Stimulated activated CD8-positive, alpha-beta memory T cell treated with anti-CD3 and anti-CD28 coated beads, Interleukin-12 subunit alpha, Interleukin-12 subunit beta, amount 100 ng/mL, for 24 hours (primary cell): ENCODE measurements around the gene SLC12A8.
"Not testable (repeated sequence)": the region's sequence is repeated elsewhere in the genome, so short reads cannot be mapped to it uniquely, and the experiment has no call there.

Source experiments
- DNase-seq: peaks from one replicate; pipeline ENCODE4 v3.0.0-alpha.2; 2020; ENCODE audit errors: extremely low read depth

The SLC12A8 gene

DNA sequence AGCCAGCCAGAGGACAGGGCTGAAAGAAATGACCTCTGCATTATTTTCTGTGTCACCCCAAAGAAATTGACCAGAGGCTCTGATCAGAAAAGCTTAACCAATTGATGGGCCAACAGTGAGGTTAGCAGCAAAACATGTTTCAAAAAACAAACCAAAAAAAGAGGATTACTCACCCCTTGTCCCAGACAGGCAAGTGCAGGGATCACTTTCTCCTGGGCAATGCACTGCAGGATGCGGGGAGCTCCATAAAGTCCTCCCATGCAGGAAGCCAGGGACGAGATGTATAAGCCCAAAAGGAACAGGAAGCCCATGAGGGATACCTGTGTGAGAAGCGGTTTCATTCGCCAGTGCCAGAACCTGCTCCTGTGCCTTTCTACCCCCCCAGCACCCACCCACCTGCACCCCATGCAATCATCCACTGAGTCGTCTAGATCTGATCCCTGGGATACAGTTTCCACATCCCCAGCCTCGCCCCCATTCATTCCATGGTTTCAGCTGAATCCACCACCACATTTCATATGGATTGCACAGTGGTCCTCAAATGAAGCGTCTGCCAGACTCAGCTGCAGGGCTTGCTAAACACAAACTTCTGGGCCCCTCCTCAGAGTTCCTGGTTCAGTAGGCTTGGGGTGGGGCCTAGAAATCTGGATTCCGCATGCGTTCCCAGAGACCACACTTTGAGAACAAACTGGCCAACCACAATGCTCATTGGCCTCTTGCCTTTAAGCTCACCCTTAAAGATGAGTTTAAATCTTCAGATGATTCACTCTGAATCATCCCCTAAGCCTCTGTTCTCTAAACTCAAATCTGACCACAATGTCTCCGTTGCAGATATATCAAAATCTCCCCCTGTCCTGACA, 102.3 kb downstream of the SLC12A8 start:
- DNase-seq: no peak

DNA sequence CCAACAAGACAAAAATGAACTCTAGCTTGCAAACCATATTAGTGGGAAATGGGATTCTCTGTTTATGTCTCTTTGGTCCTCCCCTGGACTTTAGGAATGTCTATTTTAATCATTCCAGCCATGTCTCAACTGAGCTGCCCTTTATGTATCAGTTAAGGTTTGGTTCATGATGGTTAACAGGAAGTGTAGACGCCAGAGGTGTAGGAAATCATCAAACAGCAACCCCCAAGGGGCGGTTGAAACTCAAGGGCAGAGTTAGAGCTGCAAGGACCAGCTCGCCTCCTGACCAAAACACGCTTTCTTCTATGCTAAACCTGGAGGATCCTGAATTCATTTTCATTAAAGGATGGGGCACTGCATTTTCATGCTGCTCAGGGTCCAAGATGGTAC, 103.0 kb downstream of the SLC12A8 start:
- DNase-seq: no peak

DNA sequence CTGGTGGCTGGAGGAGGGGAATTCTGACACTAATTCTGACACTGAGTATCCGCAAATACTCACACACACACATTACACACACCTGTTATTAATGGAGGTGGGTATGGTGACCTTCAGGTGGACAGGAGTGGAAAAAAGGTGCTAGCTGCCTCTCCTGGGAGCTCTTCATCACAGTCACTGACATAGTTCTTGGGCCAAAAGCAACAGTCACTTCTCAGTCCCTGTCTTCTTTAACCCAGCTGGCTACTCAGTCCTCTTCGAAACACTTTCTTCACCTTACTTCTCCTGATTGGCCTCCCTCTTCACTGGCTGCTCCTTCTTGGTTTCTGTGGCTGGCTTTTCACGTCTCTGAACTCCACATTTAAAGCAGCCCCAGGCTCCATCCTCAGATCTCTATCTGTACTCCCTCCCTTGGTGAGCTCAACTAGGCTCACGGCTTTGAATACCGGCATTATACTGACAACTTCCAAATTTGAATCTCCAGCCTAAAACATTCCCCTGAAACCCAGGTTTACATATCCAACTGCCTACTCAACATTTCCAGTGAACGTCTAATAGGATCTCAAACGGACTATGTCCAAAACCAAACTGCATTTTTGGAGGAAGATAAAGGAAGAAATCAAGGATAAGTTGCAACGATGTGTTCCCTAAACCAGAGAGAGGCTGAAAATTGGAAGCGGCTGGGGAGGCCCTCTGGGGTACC, 103.6 kb downstream of the SLC12A8 start:
- no peak for DNase-seq

DNA sequence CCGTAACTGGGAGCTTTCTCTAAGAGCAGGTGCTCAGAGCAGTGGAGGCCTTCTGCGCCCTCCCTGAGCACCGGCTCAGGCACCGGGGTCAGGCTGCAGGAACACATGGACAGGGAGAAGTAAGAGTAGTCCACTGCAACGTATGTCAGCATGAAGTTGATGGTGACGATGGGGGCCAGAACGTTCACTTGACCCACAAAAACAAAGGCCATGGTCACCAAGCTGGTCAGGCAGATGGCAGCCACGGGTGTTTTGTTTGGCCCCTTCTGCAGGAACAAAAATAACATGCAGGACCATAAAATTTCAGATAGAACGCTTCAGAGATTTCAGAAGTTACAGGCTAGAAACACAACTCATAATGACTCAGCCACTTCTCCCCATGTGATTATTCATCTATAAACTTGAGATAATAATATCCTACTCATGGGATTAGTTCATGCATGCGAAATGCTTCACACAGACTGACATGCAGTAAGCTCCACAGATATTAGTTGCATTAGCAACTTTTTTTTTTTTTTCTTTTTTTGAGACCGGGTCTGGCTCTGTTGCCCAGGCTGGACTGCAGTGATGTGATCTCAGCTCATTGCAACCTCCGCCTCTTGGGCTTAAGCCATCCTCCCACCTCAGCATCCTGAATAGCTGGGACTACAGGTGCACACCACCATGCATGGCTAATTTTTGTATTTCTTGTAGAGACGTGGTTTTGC, 104.5 kb downstream of the SLC12A8 start:
- DNase-seq: no peak

DNA sequence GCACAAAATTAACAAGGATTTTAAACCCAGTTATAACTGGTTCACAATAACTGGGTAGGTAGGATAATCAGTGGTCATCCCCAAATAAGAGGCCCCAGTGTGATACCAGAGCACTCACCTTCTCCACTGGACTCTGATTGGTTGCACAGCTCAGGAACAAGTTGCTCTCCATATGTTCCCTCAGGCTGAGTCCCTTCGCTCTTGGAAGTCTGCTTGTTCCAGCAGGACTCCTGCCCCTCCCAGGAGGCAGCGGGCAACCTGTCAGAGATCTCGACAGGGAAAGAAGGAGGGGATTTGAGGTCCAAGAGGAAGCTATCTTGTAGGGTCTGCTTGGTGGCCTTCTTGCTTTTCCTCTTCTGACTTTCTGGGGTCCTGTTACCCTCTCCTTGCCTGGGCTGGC, 105.2 kb downstream of the SLC12A8 start:
- DNase-seq: no peak

DNA sequence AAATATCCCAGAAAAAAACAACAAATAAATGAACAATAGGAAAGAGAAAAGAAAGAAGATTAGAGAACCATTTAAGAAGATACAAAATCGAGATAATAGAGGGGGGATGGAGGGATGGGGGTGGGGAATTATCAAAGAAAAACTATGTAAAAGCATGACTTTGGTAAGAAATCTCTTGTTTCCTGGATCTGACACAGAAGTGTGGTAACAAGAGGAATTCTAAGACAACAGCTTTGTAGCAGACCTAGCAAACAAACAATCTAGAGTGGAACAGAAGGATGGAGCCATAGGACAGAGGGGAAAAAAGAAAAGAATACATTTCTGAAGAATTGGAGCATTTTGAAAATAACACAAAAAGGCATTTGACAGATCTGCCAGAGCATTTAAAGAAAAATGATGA, 107.4 kb downstream of the SLC12A8 start:
- no peak for DNase-seq

DNA sequence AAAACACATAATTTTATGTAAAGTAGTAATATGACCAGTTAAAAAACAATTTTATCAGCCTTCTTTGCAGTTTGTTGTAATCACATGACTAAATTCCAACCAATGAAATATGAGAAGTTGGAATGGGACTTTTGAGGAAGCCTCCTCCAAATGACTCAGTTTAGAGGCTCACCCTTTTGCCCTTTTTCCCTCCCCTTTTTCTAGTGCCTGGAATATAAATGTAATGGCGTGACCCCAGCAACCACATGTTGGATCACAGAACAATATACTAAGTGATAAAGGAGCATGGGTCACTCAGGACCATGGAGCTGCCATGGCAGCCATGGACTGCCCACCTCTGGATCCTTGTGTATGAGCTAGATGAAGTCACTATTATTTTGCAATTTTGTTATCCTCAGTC, 107.9 kb downstream of the SLC12A8 start:
- no peak for DNase-seq

DNA sequence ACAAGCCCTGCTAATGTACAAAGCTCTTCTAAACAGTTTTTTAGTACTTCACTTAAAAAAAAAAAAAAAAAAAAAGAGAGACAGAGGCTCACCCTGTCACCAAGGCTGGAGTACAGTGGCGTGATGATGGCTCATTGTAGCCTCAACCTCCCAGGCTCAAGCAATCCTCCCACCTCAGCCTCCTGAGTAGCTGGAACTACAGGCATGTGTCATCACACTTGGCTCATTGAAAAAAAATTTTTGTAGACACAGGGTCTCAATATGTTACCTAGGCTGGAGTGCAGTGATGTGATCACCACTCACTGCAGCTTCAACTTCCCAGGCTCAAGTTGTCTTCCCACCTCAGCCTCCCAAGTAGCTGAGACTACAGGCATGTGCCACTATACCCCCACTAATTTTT, 109.1 kb downstream of the SLC12A8 start:
- no peak for DNase-seq

DNA sequence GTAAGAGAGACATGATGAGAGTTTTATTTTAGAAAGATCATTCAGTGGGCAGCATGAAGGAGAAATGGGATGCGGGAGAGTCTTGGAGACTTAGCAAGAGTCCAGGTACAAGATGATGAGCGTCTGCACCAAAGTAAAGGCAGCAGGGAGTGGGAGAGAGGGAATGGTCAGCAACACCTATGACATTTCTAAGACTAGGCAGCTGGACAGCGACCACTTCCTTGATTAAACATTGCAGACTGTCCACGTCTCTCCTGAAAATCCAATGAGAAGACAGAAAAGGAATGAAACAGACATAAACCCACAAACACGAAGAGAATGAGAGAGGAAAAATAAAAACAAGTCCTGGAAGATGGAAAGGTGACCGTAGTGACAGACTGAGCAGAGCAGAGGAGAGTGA, 110.1 kb downstream of the SLC12A8 start:
- no peak for DNase-seq

DNA sequence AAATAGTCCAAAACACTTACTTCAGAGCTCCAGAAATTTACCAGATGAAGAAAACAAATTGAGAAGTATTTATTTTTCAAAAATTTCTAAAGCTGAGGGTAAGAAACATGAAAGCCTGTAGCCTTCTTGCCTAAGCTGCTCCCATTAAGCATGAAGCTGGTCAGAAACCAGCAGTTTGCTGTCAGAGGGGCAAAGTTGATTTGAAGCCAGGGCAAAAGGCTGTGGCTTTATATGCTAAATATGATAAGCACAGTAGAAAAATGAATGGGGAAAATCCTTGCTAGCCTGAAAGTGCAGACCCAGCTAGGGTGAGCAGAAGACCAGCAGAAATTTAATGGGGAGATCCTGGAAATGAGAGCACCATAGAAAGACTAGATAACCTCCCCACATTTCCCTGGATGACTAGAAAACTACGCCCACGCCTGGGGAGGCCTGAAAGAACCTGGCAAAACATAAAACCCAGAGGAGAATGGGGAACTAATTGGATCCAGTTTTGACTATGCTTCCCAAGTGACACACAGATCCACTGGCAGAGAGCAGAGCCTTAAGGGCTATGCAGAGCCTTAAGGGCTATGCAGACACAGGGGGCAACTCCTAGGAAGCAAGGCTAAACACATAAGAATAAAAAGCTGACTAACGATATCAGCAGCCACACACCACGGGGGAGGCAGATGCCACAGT, 113.8 kb downstream of the SLC12A8 start:
- no peak for DNase-seq

DNA sequence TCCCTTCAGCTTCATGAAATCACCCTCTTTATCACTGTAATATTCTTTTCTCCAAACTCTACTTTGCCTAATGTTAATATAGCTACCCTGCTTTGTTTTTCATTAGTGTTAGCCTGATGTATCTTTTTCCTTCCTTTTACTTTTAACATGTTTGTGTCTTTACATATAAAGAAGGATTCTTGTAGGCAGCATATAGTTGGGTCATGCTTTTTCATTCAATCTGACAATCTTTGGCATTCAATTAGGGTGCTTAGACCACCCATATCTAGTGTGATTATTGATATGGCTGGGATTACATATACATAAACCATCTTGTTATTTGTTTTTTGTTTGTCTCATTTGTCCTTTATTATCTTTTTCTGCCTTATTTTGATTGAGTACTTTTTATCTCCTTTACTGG, 121.9 kb downstream of the SLC12A8 start:
- no peak for DNase-seq

DNA sequence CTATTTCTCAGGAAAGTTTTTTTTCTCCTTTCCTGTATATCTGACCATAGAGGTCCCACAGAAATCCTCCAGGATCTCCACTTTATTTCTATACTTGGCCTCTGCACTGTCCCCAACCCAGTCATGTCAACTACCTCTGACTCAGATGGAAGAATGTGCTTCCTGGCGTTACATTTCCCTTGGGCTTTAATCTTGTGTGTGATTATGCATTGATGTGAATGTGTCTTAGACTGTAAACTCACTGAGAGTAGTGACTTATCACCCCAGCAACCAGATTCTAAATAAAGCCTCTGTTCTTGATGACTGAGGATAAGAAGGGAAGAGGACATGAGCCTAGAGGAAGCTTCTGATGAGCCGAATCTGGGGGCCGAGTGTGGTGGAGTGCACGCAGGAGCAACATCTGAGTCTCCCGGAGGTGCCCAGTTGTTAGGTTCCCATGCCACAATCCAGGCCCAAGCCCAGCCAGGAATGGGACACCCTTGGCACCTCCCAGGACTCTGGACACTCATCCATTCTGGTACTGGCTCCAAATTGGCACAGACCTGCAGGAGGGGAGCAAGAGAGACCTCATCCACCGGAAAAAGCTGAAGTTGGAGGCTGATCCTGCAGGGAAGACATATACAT, 124.7 kb downstream of the SLC12A8 start:
- no peak for DNase-seq

DNA sequence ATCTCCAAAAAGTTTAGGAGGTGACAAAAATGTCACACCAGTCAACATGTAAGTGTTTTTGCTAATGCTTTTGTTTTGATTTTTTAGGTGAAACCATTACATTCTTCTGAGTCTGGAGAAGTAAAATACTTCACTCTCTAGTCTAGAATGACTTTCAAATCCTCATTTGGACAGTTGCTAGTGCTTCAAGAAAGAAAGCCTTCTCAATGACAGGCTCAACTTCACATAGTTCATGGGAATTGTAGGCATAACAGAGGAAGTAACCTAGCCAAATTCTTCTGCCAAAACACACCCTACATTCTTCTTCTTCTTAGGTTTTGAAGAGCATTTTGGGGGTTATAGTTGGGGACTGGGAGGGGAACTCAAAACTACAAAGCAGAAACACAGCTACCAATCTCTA, 127.4 kb downstream of the SLC12A8 start:
- DNase-seq: no peak

DNA sequence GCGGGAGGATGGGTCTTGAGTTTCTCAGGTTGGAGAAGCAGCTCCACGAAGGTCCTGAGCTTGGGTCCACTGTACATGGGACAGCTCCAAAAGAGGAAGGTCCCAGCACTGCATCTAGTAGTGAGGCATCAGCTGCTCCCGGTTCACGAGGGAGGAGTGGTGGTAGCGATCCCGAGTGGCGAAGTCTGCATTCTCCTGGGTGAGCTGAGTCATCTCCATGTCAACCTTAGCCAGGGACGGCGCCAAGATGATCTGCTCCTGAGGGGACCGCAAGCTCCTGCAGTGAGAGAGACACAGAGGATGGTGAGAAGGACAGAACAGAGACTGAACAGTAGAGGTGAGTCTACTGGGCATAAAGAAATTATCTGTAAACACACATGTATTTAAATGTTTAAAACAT, 128.8 kb downstream of the SLC12A8 start:
- no peak for DNase-seq

DNA sequence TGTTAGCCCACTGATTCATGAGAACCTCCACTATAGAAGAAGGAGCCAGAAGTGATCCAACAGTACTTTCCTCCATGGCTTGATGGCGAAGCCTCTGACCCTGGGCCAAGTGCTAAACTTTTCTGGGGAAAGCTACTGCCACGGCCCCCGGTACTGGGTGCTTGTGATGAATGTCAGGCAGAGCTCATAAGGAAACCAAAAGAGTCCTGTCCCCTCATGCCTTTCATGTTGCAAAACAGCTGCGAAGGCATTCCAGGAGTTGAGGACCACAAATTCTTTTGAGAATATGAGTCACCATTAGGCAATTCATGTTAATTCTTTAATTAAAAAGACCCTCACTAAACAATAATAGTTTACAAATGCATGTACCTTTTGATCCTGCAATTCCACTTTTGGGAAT, 130.2 kb downstream of the SLC12A8 start:
- not testable (repeated sequence) for DNase-seq

DNA sequence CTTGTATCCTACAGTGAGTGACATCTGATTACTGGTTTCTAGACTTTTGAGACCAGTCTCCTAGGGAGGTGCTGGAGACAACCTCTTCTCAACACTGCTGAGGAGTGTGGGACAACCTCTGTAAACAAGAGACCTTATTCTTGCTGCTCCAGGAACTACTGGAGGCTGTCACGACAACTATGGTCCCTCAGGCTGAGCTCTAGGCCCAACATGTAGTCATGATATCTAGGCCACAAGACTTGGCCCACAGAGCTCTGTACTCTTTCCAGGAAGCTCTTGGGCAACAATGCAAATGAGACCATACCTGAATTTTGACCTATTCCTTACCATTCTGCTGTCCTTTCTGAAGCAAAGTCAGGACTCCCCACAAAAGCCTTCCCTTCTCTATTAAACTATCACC, 132.5 kb downstream of the SLC12A8 start:
- DNase-seq: no peak

DNA sequence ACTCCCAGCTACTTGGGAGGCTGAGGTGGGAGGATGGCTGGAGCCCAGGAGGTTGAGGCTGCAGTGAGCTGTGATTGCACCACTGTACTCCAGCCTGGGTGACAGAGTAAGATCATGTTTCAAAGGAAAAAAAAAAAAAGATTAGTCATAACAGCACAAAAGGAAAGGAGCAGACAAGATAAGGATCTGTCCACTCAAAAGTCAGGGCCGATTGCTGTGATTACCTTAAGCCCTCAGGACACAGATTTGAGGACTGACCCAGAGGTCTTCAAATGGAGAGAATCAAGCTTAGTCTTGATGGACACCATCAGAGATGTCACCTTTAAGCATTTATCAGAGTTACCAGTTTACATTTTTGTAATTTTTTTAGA, 132.9 kb downstream of the SLC12A8 start:
- DNase-seq: no peak

DNA sequence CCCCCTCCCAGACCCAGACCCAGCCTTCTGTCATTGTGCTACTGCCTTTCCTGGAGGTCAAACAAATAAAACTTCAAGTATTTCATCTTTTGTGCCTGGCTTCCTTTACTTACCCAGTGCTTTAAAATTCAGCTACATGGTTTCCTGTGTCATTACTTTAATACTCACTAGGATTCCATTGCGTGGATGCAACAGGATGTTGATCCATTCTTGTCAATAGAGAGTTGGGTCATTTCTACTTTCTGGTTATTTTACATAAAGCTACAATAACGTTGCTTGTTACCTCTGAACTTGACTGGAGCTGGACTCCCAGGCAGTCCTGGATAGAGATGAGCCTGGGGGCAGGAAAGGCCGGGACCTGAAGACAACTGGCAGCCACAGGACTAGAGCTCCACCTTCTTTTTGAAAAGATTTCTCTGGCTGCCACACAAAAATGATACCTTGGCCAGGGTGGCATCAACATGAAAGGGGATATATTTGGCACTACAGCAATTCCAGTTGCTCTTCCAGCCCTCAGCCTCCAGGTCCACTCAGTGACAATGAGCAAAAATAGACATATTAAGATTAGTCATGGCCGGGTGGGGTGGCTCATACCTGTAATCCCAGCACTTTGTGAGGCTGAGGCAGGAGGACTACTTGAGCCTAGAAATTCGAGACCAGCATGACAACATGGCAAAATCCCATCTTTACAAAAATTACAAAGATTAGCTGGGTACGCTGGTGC, 133.4 kb downstream of the SLC12A8 start:
- no peak for DNase-seq

DNA sequence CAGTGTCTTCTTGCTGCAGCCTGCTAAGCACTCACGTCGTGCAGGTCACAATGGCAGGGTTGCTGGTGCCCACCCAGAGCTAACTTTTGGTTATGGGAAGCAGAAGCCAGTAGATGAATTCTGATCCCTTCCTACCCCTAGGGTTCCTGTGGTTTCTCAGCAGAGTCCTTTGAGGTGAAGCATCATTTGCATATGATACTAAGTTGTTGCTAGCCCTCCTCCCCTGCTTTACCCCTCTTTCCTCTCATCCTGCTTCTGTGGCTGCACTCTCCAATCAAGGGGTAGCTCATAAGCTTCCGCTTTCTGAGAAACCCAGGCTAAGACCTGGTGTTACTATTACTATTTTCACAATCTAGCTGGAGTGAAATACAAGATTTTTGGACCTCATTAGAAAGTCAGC, 134.7 kb downstream of the SLC12A8 start:
- DNase-seq: no peak

DNA sequence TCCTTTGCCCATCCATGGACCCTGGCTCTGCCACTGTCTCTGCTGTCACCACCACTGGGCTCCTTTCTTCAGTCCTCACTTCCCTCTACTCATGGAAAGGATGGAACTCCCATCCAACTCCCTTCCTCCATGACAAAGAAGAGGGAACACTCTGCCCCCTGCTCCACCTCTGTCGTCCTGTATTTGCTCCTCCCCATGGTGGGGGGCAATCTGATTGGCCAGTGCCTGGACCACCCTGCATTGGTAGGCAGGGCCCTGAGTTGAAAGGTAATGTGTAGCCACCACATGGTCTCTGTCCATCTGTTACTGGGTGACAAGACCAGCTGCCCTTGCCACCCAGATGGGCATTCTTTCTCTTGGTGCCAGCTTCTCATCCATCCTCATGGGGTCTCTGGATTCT, 136.1 kb downstream of the SLC12A8 start:
- no peak for DNase-seq

DNA sequence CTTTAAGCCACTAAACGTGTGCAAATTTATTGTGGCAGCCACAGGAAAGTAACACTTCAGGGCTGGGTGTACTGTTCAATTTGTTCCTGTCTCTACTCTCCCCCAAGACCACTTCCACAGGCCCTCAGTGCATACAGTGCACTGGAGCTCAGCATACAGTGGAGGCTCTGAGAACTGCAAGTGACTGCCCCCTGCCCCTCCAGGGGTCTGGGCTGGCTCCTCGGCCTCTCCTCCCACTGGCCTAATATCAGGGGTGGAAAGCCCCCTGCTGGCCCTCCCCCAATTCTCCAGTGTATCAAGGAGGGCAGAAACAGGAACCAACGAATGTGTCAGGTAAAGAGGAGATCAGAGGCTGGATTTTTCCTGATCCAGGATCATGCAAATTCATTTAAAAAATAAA, 136.8 kb downstream of the SLC12A8 start:
- no peak for DNase-seq
